ENCODE measurements around the gene TBL1XR1.

The TBL1XR1 gene

DNA sequence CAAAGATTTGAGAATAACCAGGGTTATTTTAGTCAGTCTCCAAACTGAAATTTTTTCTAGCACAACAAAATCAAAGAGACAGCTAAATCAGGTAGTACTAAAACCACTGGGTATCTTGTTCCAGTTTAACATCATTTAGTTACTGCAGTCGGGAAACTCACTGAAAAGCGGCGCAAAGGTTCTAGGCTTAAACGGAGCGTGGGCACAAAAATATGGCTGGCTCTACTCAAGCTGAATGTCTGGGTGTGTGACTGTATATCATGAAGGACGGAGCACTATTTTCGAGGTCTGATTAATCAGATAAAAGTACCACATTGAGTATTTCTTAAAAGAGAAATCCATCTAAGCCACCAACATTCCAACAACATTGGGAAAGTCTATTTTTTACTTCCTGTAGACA, 152.1 kb downstream of the TBL1XR1 start:
- no peak overlapping the region for H3K9ac ChIP-seq (ENCODE audit: low read length in 5 of 5)
- H3K27ac ChIP-seq (ENCODE audit: low read depth, low read length), result no peak overlapping the region
- peaks cover 7 to 31% (median 21%) of the 10 kb centered on the region in 5 donors for H3K4me1 ChIP-seq (ENCODE audit: control insufficient read depth in 5 of 5, insufficient read depth in 5 of 5, low read length in 5 of 5)
- no peaks in the 10 kb centered on the region for H3K9me3 ChIP-seq (ENCODE audit: control insufficient read depth in 5 of 5, low read length in 5 of 5)
- H3K36me3 ChIP-seq (ENCODE audit: control insufficient read depth in 5 of 5, insufficient read depth in 5 of 5, low read length in 5 of 5), result peaks cover 33 to 54% (median 45%) of the 10 kb centered on the region in 5 donors
- H3K27me3 ChIP-seq (ENCODE audit: control insufficient read depth in 5 of 5, insufficient read depth in 4 of 5, low read length in 5 of 5), result no peaks in the 10 kb centered on the region
- H3K4me3 ChIP-seq (ENCODE audit: low read depth in 1 of 5, low read length in 5 of 5), result no peak overlapping the region

DNA sequence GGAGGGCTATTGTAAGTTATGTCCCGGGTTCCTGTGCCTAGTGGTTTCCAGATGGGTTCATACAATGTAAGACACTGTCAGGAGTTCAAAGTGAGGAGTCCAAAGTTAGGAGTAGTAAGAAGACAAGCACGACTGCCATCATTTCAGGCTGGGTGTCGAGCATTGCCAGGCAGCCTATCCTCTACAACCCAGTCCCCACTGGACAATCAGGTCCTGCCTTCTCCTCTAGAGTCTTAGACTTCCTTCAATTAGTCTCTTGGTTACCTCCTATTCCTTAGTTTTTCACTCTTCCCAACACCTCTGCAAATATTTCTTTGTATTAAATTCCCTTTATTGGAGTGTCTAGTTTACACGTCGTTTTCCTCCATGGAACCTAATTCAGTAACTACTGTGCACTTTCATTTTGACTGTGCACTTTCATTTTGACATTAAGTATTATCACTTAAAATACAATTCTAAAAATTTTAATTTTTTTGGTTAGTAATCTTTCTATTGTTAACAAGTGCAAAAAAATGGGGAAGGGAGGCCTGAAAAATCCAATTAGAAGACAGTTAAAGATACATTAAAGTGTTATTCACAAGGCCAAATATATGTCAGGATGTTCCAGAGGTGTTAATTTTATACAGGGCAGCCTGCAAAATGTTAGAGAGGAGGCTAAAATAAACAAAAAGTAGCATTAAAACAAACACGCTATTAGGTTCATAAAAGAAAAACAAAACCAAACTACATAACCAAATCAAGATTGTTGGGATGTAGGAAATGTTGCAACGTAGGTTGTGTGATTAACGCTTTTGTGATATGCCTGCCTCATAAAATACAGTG, 155.3 kb downstream of the TBL1XR1 start:
- Histone ChIP-seq H3K9ac (ENCODE audit: low read length in 5 of 5) (peak overlapping the region in 3 of 5 donors; percentile 16 to 57 (median 48)), H3K27me3 (ENCODE audit: control insufficient read depth in 5 of 5, insufficient read depth in 4 of 5, low read length in 5 of 5) (no peaks in the 10 kb centered on the region), H3K27ac (ENCODE audit: low read depth, low read length) (peak overlapping the region; percentile 94), H3K4me1 (ENCODE audit: control insufficient read depth in 5 of 5, insufficient read depth in 5 of 5, low read length in 5 of 5) (peaks cover 7 to 28% (median 20%) of the 10 kb centered on the region in 5 donors), H3K4me3 (ENCODE audit: low read depth in 1 of 5, low read length in 5 of 5) (peak overlapping the region in 1 of 5 donors; percentile 39), H3K36me3 (ENCODE audit: control insufficient read depth in 5 of 5, insufficient read depth in 5 of 5, low read length in 5 of 5) (peaks cover 25 to 51% (median 41%) of the 10 kb centered on the region in 5 donors), H3K9me3 (ENCODE audit: control insufficient read depth in 5 of 5, low read length in 5 of 5) (no peaks in the 10 kb centered on the region)

DNA sequence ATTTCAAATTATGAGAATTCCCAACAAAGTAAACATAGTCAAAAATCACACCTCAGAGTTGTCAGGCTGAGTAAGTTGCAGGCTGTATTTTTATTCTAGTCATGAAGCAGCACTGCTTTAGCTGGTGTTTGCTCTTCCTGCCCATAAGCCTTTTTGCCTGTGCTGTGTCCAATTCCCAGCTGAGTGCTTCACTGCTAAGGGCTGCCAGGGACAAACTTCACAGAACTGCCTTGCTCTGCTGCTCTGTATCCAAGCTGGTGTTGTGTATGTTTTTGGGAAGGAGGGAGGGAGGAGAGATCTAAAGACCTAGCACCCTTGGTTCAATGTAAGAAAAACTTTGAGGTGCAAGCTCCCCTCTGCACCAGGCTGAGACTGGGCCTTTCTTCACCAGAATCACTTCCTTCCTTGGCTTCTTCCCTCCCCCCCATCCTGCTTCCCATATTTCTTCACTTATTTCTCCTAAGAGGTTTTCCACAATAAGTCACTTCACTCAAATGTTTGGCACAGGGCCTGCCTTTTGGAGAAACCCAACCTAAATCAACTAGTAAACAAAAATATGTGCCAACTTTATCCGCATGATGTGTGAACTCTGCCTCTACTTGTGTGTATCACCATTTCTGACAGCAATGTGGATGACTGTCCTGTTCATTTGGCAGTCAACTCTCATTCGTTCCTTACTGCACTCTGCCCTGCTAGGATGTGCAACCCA, 156.1 kb downstream of the TBL1XR1 start:
- Histone ChIP-seq H3K36me3 (ENCODE audit: control insufficient read depth in 5 of 5, insufficient read depth in 5 of 5, low read length in 5 of 5) (peaks cover 32 to 51% (median 38%) of the 10 kb centered on the region in 5 donors), H3K9me3 (ENCODE audit: control insufficient read depth in 5 of 5, low read length in 5 of 5) (no peaks in the 10 kb centered on the region), H3K4me3 (ENCODE audit: low read depth in 1 of 5, low read length in 5 of 5) (peak overlapping the region in 1 of 5 donors; percentile 29), H3K9ac (ENCODE audit: low read length in 5 of 5) (peak overlapping the region in 3 of 5 donors; percentile 57 to 69 (median 59)), H3K27ac (ENCODE audit: low read depth, low read length) (peak overlapping the region; percentile 94), H3K27me3 (ENCODE audit: control insufficient read depth in 5 of 5, insufficient read depth in 4 of 5, low read length in 5 of 5) (no peaks in the 10 kb centered on the region), H3K4me1 (ENCODE audit: control insufficient read depth in 5 of 5, insufficient read depth in 5 of 5, low read length in 5 of 5) (peaks cover 7 to 28% (median 20%) of the 10 kb centered on the region in 5 donors)

DNA sequence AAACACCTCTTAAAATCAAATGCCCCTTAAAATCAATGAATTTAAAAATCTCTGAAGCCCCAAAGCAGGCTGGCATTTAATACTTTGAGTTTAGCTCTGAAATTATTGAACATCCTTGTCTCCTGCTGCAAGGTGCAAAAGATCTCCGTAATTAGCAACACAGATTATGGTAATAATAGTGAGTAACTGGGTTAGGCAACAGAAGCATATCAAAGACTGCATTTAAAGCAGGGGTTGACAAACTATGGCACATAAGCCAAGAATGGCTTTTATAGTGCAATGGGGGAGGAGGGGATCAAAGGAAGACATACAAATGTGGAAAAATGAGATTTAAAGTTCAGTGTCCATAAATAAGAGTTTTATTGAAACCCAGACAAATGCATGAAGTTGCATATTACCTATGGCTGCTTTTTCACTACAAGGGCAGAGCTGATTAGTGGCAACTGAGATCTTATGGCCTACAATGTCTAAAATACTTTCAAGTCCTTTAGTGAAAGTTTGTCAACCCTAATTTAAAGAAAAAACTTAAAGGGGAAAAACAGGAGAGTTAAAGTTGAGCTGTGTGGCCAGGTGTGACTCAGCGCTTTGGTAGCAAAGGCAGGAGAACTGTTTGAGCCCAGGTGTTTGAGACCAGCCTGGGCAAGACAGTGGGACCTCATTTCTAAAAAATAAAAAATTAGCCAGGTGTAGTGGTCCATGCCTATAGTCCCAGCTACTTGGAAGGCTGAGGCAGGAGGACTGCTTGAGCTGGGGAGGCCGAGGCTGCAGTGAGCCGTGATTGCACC, 157.6 kb downstream of the TBL1XR1 start:
- peak overlapping the region; percentile 94 for H3K27ac ChIP-seq (ENCODE audit: low read depth, low read length)
- H3K4me3 ChIP-seq (ENCODE audit: low read depth in 1 of 5, low read length in 5 of 5), result no peak overlapping the region
- peaks cover 7 to 28% (median 20%) of the 10 kb centered on the region in 5 donors for H3K4me1 ChIP-seq (ENCODE audit: control insufficient read depth in 5 of 5, insufficient read depth in 5 of 5, low read length in 5 of 5)
- H3K9me3 ChIP-seq (ENCODE audit: control insufficient read depth in 5 of 5, low read length in 5 of 5), result no peaks in the 10 kb centered on the region
- no peaks in the 10 kb centered on the region for H3K27me3 ChIP-seq (ENCODE audit: control insufficient read depth in 5 of 5, insufficient read depth in 4 of 5, low read length in 5 of 5)
- H3K36me3 ChIP-seq (ENCODE audit: control insufficient read depth in 5 of 5, insufficient read depth in 5 of 5, low read length in 5 of 5), result peaks cover 25 to 43% (median 31%) of the 10 kb centered on the region in 5 donors
- peak overlapping the region in 1 of 5 donors; percentile 69 for H3K9ac ChIP-seq (ENCODE audit: low read length in 5 of 5)

DNA sequence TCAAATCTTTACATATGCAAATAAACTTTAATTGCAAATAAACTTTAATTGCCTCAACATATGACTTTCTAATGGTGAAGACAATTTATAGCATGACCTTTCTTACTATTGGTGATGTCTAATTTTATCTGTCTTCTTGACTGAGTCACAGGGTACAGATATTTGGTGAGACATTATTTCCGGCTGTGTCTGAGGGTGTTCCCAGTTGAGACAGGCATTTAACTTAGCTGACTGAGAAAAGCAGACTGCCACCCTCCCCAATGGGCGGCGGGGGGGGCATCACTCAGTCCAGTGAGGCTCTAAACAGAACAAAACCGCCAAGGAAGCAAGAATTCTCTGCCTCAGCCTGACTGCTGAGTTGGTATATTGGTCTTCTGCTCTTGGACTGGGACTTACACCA, 160.0 kb downstream of the TBL1XR1 start:
- Histone ChIP-seq H3K9me3 (ENCODE audit: control insufficient read depth in 5 of 5, low read length in 5 of 5) (no peaks in the 10 kb centered on the region), H3K9ac (ENCODE audit: low read length in 5 of 5) (no peak overlapping the region), H3K4me3 (ENCODE audit: low read depth in 1 of 5, low read length in 5 of 5) (no peak overlapping the region), H3K4me1 (ENCODE audit: control insufficient read depth in 5 of 5, insufficient read depth in 5 of 5, low read length in 5 of 5) (peaks cover 7 to 28% (median 20%) of the 10 kb centered on the region in 5 donors), H3K27me3 (ENCODE audit: control insufficient read depth in 5 of 5, insufficient read depth in 4 of 5, low read length in 5 of 5) (no peaks in the 10 kb centered on the region), H3K27ac (ENCODE audit: low read depth, low read length) (no peak overlapping the region), H3K36me3 (ENCODE audit: control insufficient read depth in 5 of 5, insufficient read depth in 5 of 5, low read length in 5 of 5) (peaks cover 25 to 43% (median 36%) of the 10 kb centered on the region in 5 donors)

DNA sequence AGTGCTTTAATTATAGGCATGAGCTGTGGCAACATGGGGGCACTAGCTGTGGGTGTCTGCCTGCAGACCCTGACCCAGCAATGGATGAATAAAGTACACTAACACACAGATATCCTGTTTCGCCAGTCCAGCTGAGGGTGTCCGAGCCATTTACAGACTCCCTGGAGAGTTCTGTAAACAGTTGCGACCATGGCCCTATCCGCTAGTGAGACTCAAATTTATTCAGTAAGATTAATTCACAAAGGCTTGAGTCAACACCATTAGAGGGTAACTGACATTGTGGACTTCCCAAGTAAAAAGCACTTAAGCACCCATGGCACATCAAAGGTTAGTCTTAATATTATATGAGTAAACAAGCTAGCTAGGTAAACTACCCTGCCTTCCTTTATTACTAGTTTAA, 161.6 kb downstream of the TBL1XR1 start:
- H3K36me3 ChIP-seq (ENCODE audit: control insufficient read depth in 5 of 5, insufficient read depth in 5 of 5, low read length in 5 of 5), result peaks cover 25 to 46% (median 41%) of the 10 kb centered on the region in 5 donors
- H3K9ac ChIP-seq (ENCODE audit: low read length in 5 of 5), result no peak overlapping the region
- H3K4me1 ChIP-seq (ENCODE audit: control insufficient read depth in 5 of 5, insufficient read depth in 5 of 5, low read length in 5 of 5), result peaks cover 0 to 15% (median 7%) of the 10 kb centered on the region in 5 donors
- no peak overlapping the region for H3K27ac ChIP-seq (ENCODE audit: low read depth, low read length)
- no peaks in the 10 kb centered on the region for H3K9me3 ChIP-seq (ENCODE audit: control insufficient read depth in 5 of 5, low read length in 5 of 5)
- H3K27me3 ChIP-seq (ENCODE audit: control insufficient read depth in 5 of 5, insufficient read depth in 4 of 5, low read length in 5 of 5), result no peaks in the 10 kb centered on the region
- no peak overlapping the region for H3K4me3 ChIP-seq (ENCODE audit: low read depth in 1 of 5, low read length in 5 of 5)

DNA sequence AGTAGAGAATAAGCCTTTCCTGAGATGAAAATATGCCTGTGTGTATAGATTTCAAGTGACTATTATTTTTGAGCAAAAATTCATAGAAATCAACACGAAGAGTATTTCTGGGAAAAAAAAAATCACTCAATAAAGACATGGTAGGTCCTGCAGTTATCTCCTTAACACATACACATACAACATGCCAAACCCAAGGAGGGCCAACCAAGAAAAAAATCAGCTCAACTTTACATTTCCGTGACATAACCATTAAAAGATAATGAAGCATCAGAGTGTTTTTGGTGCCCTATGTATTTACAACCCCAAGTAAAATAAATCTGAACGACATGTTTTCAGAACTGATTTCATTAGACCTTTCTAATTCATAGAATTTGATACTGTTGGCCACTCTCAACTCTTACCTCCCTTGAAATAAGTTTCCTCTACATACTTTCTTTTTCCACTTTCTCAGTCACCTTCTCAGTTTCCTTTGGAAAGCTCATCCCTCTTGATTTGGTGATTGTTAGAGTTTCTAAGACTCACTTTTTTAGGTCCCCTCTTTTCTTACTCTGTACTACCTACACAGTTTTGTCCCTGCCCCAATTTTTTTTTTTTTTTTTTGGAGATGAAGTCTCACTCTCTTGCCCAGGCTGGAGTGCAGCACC, 162.3 kb downstream of the TBL1XR1 start:
- peaks cover 0 to 8% (median 0%) of the 10 kb centered on the region in 5 donors for H3K4me1 ChIP-seq (ENCODE audit: control insufficient read depth in 5 of 5, insufficient read depth in 5 of 5, low read length in 5 of 5)
- no peaks in the 10 kb centered on the region for H3K27me3 ChIP-seq (ENCODE audit: control insufficient read depth in 5 of 5, insufficient read depth in 4 of 5, low read length in 5 of 5)
- H3K9ac ChIP-seq (ENCODE audit: low read length in 5 of 5), result no peak overlapping the region
- no peak overlapping the region for H3K4me3 ChIP-seq (ENCODE audit: low read depth in 1 of 5, low read length in 5 of 5)
- H3K36me3 ChIP-seq (ENCODE audit: control insufficient read depth in 5 of 5, insufficient read depth in 5 of 5, low read length in 5 of 5), result peaks cover 25 to 50% (median 41%) of the 10 kb centered on the region in 5 donors
- no peak overlapping the region for H3K27ac ChIP-seq (ENCODE audit: low read depth, low read length)
- H3K9me3 ChIP-seq (ENCODE audit: control insufficient read depth in 5 of 5, low read length in 5 of 5), result no peaks in the 10 kb centered on the region

DNA sequence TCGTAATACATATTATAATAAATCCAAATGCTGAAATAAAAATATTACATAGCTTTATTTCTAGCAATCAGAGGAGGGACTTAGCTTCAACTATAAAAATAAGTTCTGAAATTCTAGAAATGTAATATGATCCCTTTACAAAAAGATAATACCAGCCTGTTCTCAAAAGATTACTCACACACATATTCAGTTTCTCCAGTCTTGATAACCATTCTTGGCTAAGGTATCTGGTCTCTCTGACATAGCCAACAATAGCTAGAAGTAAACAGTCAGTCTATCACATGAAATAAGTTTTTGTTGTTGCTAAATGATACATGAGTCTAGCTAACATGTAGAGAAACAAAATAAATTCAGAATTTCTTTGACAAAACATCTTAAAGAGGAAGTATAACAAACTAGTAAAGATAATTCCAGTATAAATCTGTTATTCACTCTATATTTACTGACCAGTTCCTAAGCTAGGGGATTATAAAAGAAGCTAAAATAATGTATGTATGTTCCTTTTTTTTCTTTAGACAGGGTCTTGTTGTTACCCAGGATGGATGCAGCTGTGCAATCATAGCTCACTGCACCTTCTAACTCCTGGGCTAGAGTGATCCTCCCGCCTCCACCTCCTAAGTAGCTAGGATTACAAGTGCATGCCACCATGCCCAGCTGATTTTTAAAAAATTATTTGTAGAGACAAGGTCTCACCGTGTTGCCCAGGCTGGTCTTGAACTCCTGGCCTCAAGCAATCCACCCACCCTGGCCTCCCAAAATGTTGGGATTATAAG, 170.6 kb downstream of the TBL1XR1 start:
- Histone ChIP-seq H3K4me1 (ENCODE audit: control insufficient read depth in 5 of 5, insufficient read depth in 5 of 5, low read length in 5 of 5) (no peaks in the 10 kb centered on the region), H3K9ac (ENCODE audit: low read length in 5 of 5) (no peak overlapping the region), H3K27ac (ENCODE audit: low read depth, low read length) (no peak overlapping the region), H3K36me3 (ENCODE audit: control insufficient read depth in 5 of 5, insufficient read depth in 5 of 5, low read length in 5 of 5) (peaks cover 17 to 38% (median 26%) of the 10 kb centered on the region in 5 donors), H3K4me3 (ENCODE audit: low read depth in 1 of 5, low read length in 5 of 5) (no peak overlapping the region), H3K9me3 (ENCODE audit: control insufficient read depth in 5 of 5, low read length in 5 of 5) (no peaks in the 10 kb centered on the region), H3K27me3 (ENCODE audit: control insufficient read depth in 5 of 5, insufficient read depth in 4 of 5, low read length in 5 of 5) (no peaks in the 10 kb centered on the region)

DNA sequence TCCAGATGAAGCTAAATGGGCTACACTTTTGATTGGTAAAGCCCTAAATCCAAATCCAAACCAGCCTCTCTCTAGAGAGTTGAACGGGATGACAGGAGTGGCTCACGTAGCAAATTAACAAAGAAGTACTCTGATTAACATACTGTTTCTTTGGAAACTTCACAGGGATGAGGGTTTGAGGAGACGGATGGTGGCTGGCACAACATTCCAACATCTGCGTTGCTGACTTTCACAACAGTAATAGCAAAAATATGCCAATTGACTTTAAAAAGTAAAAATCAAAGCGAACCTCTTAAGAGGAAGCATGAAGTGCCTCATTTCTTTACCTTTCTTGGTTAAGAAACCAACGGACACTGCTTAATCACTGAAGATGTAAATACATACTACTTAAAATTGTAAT, 181.4 kb downstream of the TBL1XR1 start:
- no peaks in the 10 kb centered on the region for H3K9me3 ChIP-seq (ENCODE audit: control insufficient read depth in 5 of 5, low read length in 5 of 5)
- H3K27me3 ChIP-seq (ENCODE audit: control insufficient read depth in 5 of 5, insufficient read depth in 4 of 5, low read length in 5 of 5), result no peaks in the 10 kb centered on the region
- H3K27ac ChIP-seq (ENCODE audit: low read depth, low read length), result no peak overlapping the region
- no peak overlapping the region for H3K9ac ChIP-seq (ENCODE audit: low read length in 5 of 5)
- H3K36me3 ChIP-seq (ENCODE audit: control insufficient read depth in 5 of 5, insufficient read depth in 5 of 5, low read length in 5 of 5), result peaks cover 0 to 7% (median 4%) of the 10 kb centered on the region in 5 donors
- no peaks in the 10 kb centered on the region for H3K4me1 ChIP-seq (ENCODE audit: control insufficient read depth in 5 of 5, insufficient read depth in 5 of 5, low read length in 5 of 5)
- H3K4me3 ChIP-seq (ENCODE audit: low read depth in 1 of 5, low read length in 5 of 5), result no peak overlapping the region
